ENCODE data around the gene NCOR1. TPM values are rescaled to one million over a fixed set of nuclear protein-coding genes. Genes with fewer than 3 reads are reported as not detected.
A peak's percentile ranks its signal among the peaks of the same experiment; 100 is the strongest.
"Not testable (repeated sequence)": the region's sequence is repeated elsewhere in the genome, so short reads cannot be mapped to it uniquely, and the experiment has no call there.

The NCOR1 gene
- total RNA-seq, 1 experiment from 2014 or later, result 72.8 TPM

GRCh38 chr17:16215965-16216316 is 607 bp upstream of the NCOR1 start:
- DNase-seq (ENCODE audit: extremely low read depth, low read depth), result peak; percentile 24

GRCh38 chr17:16215002-16215272 is 397 bp downstream of the NCOR1 start:
- no peak for DNase-seq (ENCODE audit: extremely low read depth, low read depth)

- DNase-seq (ENCODE audit: extremely low read depth, low read depth), result no peak
Observed at GRCh38 chr17:16214190-16215001, 938 bp downstream of the NCOR1 start.

- no peak for DNase-seq (ENCODE audit: extremely low read depth, low read depth)
Observed at GRCh38 chr17:16212793-16213192, 2.5 kb downstream of the NCOR1 start.

- DNase-seq (ENCODE audit: extremely low read depth, low read depth), result no peak
Observed at GRCh38 chr17:16211590-16211989, 3.7 kb downstream of the NCOR1 start.

- not testable (repeated sequence) for DNase-seq (ENCODE audit: extremely low read depth, low read depth)
Observed at GRCh38 chr17:16204763-16205162, 10.6 kb downstream of the NCOR1 start.

- not testable (repeated sequence) for DNase-seq (ENCODE audit: extremely low read depth, low read depth)
Observed at GRCh38 chr17:16202554-16203500, 12.5 kb downstream of the NCOR1 start.

- DNase-seq (ENCODE audit: extremely low read depth, low read depth), result not testable (repeated sequence)
Observed at GRCh38 chr17:16201693-16202131, 13.6 kb downstream of the NCOR1 start.

GRCh38 chr17:16199093-16199492 is 16.2 kb downstream of the NCOR1 start:
- no peak for DNase-seq (ENCODE audit: extremely low read depth, low read depth)

GRCh38 chr17:16197276-16197675 is 18.1 kb downstream of the NCOR1 start:
- DNase-seq (ENCODE audit: extremely low read depth, low read depth), result no peak

GRCh38 chr17:16194307-16194835 is 21.0 kb downstream of the NCOR1 start:
- not testable (repeated sequence) for DNase-seq (ENCODE audit: extremely low read depth, low read depth)

- DNase-seq (ENCODE audit: extremely low read depth, low read depth), result no peak
Observed at GRCh38 chr17:16191604-16192003, 23.7 kb downstream of the NCOR1 start.

GRCh38 chr17:16190703-16191360 is 24.5 kb downstream of the NCOR1 start:
- no peak for DNase-seq (ENCODE audit: extremely low read depth, low read depth)

GRCh38 chr17:16189791-16190348 is 25.5 kb downstream of the NCOR1 start:
- no peak for DNase-seq (ENCODE audit: extremely low read depth, low read depth)

- no peak for DNase-seq (ENCODE audit: extremely low read depth, low read depth)
Observed at GRCh38 chr17:16187642-16188041, 27.7 kb downstream of the NCOR1 start.

- no peak for DNase-seq (ENCODE audit: extremely low read depth, low read depth)
Observed at GRCh38 chr17:16181581-16181980, 33.8 kb downstream of the NCOR1 start.

- DNase-seq (ENCODE audit: extremely low read depth, low read depth), result no peak
Observed at GRCh38 chr17:16178836-16179235, 36.5 kb downstream of the NCOR1 start.

- DNase-seq (ENCODE audit: extremely low read depth, low read depth), result no peak
Observed at GRCh38 chr17:16171613-16172012, 43.7 kb downstream of the NCOR1 start.

GRCh38 chr17:16166766-16167165 is 48.6 kb downstream of the NCOR1 start:
- not testable (repeated sequence) for DNase-seq (ENCODE audit: extremely low read depth, low read depth)

- no peak for DNase-seq (ENCODE audit: extremely low read depth, low read depth)
Observed at GRCh38 chr17:16158714-16159113, 56.6 kb downstream of the NCOR1 start.

GRCh38 chr17:16155536-16155935 is 59.8 kb downstream of the NCOR1 start:
- DNase-seq (ENCODE audit: extremely low read depth, low read depth), result no peak
